Muscle layer of duodenum (tissue), 2 donors: ENCODE measurements around the gene LTB4R2.
"Not testable (repeated sequence)": the region's sequence is repeated elsewhere in the genome, so short reads cannot be mapped to it uniquely, and the experiment has no call there.

ENCODE experiments used
- H3K27ac ChIP-seq: one replicate; pipeline ENCODE4 v1.7.0; 2013; ENCODE audit warnings: mild to moderate bottlenecking, low read length
- H3K27me3 ChIP-seq: one replicate; pipeline ENCODE4 v1.7.0; 2013; ENCODE audit warnings: low read depth, mild to moderate bottlenecking, control low read depth, low read length
- H3K36me3 ChIP-seq, 2 donors: one replicate each; pipeline ENCODE4 v1.7.0; 2013; ENCODE audit warnings: low read length in 2 of 2, control low read depth in 1 of 2, mild to moderate bottlenecking in 1 of 2; ENCODE audit not compliant: insufficient read depth in 2 of 2, control insufficient read depth in 1 of 2
- H3K4me1 ChIP-seq, 2 donors: one replicate each; pipeline ENCODE4 v1.7.0; 2013; ENCODE audit warnings: low read length in 2 of 2, mild to moderate bottlenecking in 2 of 2, control low read depth in 1 of 2, moderate library complexity in 1 of 2; ENCODE audit not compliant: insufficient read depth in 2 of 2, control insufficient read depth in 1 of 2
- H3K4me3 ChIP-seq, 2 donors: one replicate each; pipeline ENCODE4 v1.7.0; 2013; ENCODE audit warnings: low read length in 2 of 2, low read depth in 1 of 2, mild to moderate bottlenecking in 1 of 2
- H3K9me3 ChIP-seq, 2 donors: one replicate each; pipeline ENCODE4 v1.7.0; 2013; ENCODE audit warnings: low read length in 2 of 2, control low read depth in 1 of 2, mild to moderate bottlenecking in 1 of 2; ENCODE audit not compliant: control insufficient read depth in 1 of 2
- donor health status: healthy.

Gene LTB4R2

GRCh38 chr14:24353559-24354481 lies 43.9 kb downstream of the LTB4R2 start:
- Histone ChIP-seq H3K36me3 (no peaks in the 10 kb centered on the region), H3K4me3 (no peak overlapping the region), H3K27ac (no peak overlapping the region), H3K27me3 (no peaks in the 10 kb centered on the region), H3K9me3 (no peaks in the 10 kb centered on the region), H3K4me1 (peaks cover 0 to 8% of the 10 kb centered on the region in 2 donors)

- not testable (repeated sequence) for H3K9me3 ChIP-seq, H3K27me3 ChIP-seq, H3K4me1 ChIP-seq, H3K27ac ChIP-seq, H3K4me3 ChIP-seq, H3K36me3 ChIP-seq
Observed at GRCh38 chr14:24354482-24354825, 44.5 kb downstream of the LTB4R2 start.

DNA sequence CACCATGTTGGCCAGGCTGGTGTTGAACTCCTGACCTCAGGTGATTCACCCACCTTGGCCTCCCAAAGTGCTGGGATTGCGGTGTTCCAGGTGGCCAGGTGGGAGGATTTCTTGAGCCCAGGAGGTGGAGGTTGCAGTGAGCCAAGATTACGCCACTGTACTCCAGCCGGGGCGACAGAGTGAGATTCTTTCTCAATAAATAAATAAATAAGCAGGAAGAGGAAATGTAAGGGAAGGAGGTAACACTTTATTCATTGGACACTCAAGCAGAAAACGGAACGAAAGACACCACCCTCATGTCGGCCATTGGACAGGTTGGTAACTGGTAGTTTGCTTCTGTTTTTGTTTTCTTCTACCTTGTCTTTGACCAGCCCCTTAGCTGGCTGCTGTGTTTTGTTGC lies 45.1 kb downstream of the LTB4R2 start:
- Histone ChIP-seq H3K36me3 (no peaks in the 10 kb centered on the region), H3K27ac (no peak overlapping the region), H3K4me1 (peaks cover 0 to 8% of the 10 kb centered on the region in 2 donors), H3K27me3 (no peaks in the 10 kb centered on the region), H3K9me3 (no peaks in the 10 kb centered on the region), H3K4me3 (no peak overlapping the region)

GRCh38 chr14:24356208-24356607 lies 46.3 kb downstream of the LTB4R2 start:
- no peaks in the 10 kb centered on the region for H3K36me3 ChIP-seq
- no peaks in the 10 kb centered on the region for H3K27me3 ChIP-seq

DNA sequence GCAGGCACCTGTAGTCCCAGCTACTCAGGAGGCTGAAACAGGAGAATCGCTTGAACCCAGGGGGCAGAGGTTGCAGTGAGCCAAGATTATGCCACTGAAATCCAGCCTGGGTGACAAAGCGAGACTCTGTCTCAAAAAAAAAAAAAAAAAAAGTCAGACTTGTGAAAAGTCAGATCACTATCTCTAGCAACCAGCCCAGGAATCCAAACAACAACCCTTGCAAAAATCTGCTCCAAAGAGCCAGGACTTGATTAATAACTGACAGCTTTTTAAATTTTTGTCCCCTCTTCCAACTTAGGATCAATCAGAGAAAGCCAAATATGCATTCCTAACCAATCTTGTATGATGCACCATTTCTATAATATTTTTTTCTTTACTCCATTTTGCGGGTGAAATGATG lies 50.3 kb downstream of the LTB4R2 start:
- H3K4me1 ChIP-seq: peaks cover 3 to 5% of the 10 kb centered on the region in 2 donors
- H3K27ac ChIP-seq: no peak overlapping the region
- no peak overlapping the region for H3K4me3 ChIP-seq
- H3K36me3 ChIP-seq: no peaks in the 10 kb centered on the region
- no peaks in the 10 kb centered on the region for H3K9me3 ChIP-seq
- no peaks in the 10 kb centered on the region for H3K27me3 ChIP-seq

More at GRCh38 chr14:24356208-24356607, 46.3 kb downstream of the LTB4R2 start:
- no peak overlapping the region for H3K4me3 ChIP-seq
- H3K27ac ChIP-seq: no peak overlapping the region
- H3K9me3 ChIP-seq: no peaks in the 10 kb centered on the region
- H3K4me1 ChIP-seq: peaks cover 0 to 8% of the 10 kb centered on the region in 2 donors

- peaks cover 7 to 8% of the 10 kb centered on the region in 2 donors for H3K4me1 ChIP-seq
- H3K9me3 ChIP-seq: no peaks in the 10 kb centered on the region
- H3K27ac ChIP-seq: no peak overlapping the region
- H3K27me3 ChIP-seq: no peaks in the 10 kb centered on the region
- H3K4me3 ChIP-seq: no peak overlapping the region
- no peaks in the 10 kb centered on the region for H3K36me3 ChIP-seq
Observed at GRCh38 chr14:24361326-24361725, 51.4 kb downstream of the LTB4R2 start.
